GM18502 (cell line): ENCODE results near the gene RGS8.

Experiments used
- ATAC-seq: cut with Tn5 transposase; IDR thresholded peaks from one replicate; pipeline ENCODE4 v1.9.1; 2021; ENCODE audit warnings: mild to moderate bottlenecking; ENCODE audit not compliant: unreplicated experiment, poor library complexity

RGS8 gene

DNA sequence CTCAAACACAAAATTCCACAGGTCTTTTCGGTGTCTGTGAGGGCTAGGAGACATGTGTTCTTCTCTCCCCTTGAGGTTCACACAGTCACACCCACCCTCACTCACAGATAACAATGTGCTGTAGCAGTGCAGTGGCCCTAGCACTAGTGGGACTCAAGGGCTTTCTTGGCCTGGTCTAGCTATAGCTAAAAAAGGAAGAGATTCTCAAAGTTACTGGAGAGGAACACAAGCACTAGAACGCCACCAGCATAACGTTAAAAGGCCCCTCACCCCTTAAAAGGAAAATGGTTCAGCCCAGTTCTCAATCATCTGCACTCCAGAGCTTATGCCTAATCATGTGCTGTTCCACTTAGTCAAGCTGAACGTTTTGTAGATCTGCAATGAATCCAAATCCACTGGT, 39.5 kb downstream of the RGS8 start:
- ATAC-seq = no peak

DNA sequence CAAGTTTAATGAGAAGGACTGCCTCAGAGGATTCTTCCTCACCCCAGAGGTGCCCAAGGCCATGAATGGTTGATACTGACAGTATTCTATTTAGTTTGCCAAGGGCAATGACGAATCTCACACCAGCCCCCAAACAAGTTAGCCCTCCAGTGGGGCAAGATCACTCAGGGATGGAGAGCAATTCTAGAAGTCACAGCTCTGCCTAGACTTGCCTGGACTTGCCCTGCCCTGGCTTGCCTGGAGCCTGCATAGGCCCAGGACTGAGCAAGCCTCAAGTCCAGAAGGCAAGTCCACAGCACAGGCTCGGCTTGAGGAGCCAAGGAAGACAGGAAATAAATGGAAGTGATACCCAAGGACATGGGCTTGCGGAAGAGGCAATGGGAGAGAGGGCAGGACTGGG, 40.7 kb downstream of the RGS8 start:
- ATAC-seq = no peak

DNA sequence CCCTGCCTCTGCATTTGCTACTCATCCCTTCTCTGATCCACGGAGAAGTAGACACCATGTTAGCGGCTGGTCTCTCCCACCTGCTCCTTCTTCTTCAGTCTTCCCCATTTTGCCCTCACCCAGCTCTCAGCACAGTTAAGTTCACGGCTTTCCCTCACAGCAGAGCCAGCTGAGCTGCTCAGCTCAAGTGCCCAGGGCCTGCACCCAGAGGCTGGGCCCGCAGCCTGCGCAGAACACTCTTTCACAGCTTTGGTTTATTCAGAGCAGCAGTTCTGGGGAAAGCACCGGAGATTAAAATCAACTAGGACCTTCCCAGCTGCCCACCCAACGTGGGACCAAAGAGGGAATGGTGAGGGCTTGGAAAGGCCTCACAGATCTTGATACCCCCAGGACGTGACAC, 41.9 kb downstream of the RGS8 start:
- no peak for ATAC-seq

DNA sequence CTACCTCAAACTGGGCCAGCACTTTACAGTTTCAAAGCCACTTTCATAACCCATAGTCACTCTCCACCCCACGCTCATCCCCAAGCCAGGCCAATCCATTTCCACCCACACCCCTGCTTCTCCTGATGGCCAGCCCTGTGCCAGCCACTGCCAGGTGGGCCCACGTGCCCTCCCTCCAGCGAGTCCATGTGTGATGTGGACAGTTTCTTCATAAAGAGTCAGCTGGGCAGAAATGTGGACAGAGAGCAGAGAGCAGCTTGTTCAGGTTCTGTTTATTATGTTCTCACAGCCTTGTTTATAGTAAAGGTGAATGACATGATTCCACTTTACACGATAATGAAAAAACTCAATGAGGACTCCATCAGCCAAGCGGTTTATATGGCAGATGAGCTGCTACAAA, 42.8 kb downstream of the RGS8 start:
- ATAC-seq = no peak

DNA sequence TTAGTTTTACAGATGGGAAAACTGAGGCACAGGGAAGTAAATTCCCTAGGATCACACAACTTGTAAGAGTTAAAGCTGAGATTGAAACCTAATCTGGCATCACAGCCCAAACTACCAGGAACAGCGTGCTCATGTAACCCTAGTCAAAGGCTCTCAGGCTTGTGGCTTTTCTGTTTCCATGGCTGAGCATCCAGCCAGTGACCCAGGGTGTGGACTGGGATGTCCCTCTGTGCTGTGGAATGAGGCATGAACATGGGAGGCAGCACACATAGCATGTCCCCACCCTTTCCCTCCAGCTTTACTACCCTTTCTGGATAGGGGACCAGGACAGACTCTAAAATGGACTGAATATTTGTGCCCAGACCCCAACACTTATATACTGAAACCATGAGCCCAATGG, 45.1 kb downstream of the RGS8 start:
- no peak for ATAC-seq

DNA sequence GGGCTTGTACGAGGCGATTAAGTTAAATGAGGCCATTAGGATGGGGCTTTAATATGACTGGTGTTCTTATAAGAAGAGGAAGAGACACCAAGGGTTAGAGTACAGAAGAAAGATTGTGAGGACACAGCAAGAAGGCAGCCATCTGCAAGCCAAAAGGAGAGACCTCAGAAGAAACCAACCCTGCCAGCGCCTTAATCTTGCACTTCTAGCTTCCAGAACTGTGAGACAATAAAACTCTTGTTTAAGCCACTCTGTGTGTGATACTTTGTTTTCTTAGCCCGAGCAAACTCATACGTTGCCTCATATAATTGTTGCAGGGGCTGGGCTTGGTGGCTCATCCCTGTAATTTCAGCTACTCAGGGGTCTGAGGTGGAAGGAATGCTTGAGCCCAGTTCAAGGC, 46.6 kb downstream of the RGS8 start:
- no peak for ATAC-seq

DNA sequence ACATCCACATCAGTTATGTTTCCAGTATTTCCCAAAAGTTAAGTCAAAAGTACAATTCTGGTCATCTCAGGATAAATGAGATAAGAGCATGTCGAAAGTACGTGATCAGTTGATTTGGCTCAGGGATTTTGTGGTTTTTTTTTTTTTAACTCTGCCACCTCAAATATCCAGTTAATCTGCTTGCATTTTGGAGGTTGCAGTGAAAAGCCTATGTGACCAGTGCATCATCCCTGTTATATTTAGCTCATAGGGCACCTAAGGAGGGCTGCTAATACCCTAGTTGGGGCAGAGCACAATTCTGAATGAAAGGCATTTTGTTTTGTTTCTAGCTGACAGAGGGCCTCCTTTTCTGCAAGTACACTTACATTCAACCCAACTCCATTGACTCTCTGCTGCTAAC, 48.5 kb downstream of the RGS8 start:
- ATAC-seq = no peak
